Measurements from ENCODE around the gene FBXW10B. TPM values are rescaled to one million over a fixed set of nuclear protein-coding genes. Genes with fewer than 3 reads are reported as not detected.
"Not testable (repeated sequence)": the region's sequence is repeated elsewhere in the genome, so short reads cannot be mapped to it uniquely, and the experiment has no call there.

Gene FBXW10B
- polyA plus RNA-seq, 1 donor from 2014 or later, result 0.51 TPM

- Histone ChIP-seq H3K79me2 (replicated peaks; ENCODE audit: insufficient read depth, low read length) (no peaks in the 10 kb centered on the region), H3K36me3 (ENCODE audit: insufficient read depth, low read length) (no peaks in the 10 kb centered on the region), H3K9me3 (ENCODE audit: low read length) (no peaks in the 10 kb centered on the region), H3K9ac (ENCODE audit: low read length) (no peak overlapping the region), H4K20me1 (ENCODE audit: insufficient read depth) (no peaks in the 10 kb centered on the region), H3K27ac (ENCODE audit: low read length) (no peak overlapping the region), H3K27me3 (ENCODE audit: insufficient read depth, low read depth, low read length) (no peaks in the 10 kb centered on the region), H3K4me2 (ENCODE audit: low read length) (no peak overlapping the region), H3F3A (ENCODE audit: insufficient read depth, low read length, poor library complexity, severe bottlenecking) (no peaks in the 10 kb centered on the region), H3K9me2 (ENCODE audit: insufficient read depth, low read length) (no peaks in the 10 kb centered on the region), H3K4me3 (ENCODE audit: low read length) (no peak overlapping the region), H2AFZ (ENCODE audit: low read depth, low read length) (no peak overlapping the region)
- TF ChIP-seq TAF1 (IDR thresholded peaks at IDR 0.05; ENCODE audit: low read depth) (no peak), RAD21 (conservative IDR thresholded peaks at IDR 0.05) (no peak), EZH2 (IDR thresholded peaks at IDR 0.05; ENCODE audit: borderline replicate concordance, insufficient read depth, low read length, poor library complexity, severe bottlenecking) (no peak), EP300 (conservative IDR thresholded peaks at IDR 0.05; ENCODE audit: poor library complexity, severe bottlenecking) (no peak), SMC3 (conservative IDR thresholded peaks at IDR 0.05; ENCODE audit: poor library complexity) (no peak), POLR2AphosphoS5 (IDR thresholded peaks at IDR 0.05) (no peak), MXI1 (conservative IDR thresholded peaks at IDR 0.05; ENCODE audit: poor library complexity, severe bottlenecking) (no peak), CTCF (IDR thresholded peaks at IDR 0.05; ENCODE audit: poor library complexity, severe bottlenecking) (no peak)
Observed at GRCh38 chr17:15657868-15658267, 38.4 kb upstream of the FBXW10B start.

GRCh38 chr17:15654886-15655561 lies 35.5 kb upstream of the FBXW10B start:
- Histone ChIP-seq H3K27ac (ENCODE audit: low read length) (no peak overlapping the region), H3K9ac (ENCODE audit: low read length) (no peak overlapping the region), H3K4me3 (ENCODE audit: low read length) (no peak overlapping the region)

GRCh38 chr17:15654401-15654800 lies 34.9 kb upstream of the FBXW10B start:
- not testable (repeated sequence) for H3K9me2 ChIP-seq (ENCODE audit: insufficient read depth, low read length); H3K9me3 ChIP-seq (ENCODE audit: low read length); H3K4me2 ChIP-seq (ENCODE audit: low read length); H4K20me1 ChIP-seq (ENCODE audit: insufficient read depth); H3K79me2 ChIP-seq (replicated peaks; ENCODE audit: insufficient read depth, low read length); H3F3A ChIP-seq (ENCODE audit: insufficient read depth, low read length, poor library complexity, severe bottlenecking); H3K4me3 ChIP-seq (ENCODE audit: low read length); H3K27ac ChIP-seq (ENCODE audit: low read length); H3K27me3 ChIP-seq (ENCODE audit: insufficient read depth, low read depth, low read length); H3K36me3 ChIP-seq (ENCODE audit: insufficient read depth, low read length); H2AFZ ChIP-seq (ENCODE audit: low read depth, low read length); H3K9ac ChIP-seq (ENCODE audit: low read length)

More at GRCh38 chr17:15654886-15655561, 35.5 kb upstream of the FBXW10B start:
- Histone ChIP-seq H2AFZ (ENCODE audit: low read depth, low read length) (no peak overlapping the region), H3K36me3 (ENCODE audit: insufficient read depth, low read length) (no peaks in the 10 kb centered on the region), H3K27me3 (ENCODE audit: insufficient read depth, low read depth, low read length) (no peaks in the 10 kb centered on the region), H3K4me2 (ENCODE audit: low read length) (no peak overlapping the region), H3K9me3 (ENCODE audit: low read length) (no peaks in the 10 kb centered on the region), H3F3A (ENCODE audit: insufficient read depth, low read length, poor library complexity, severe bottlenecking) (no peaks in the 10 kb centered on the region), H3K9me2 (ENCODE audit: insufficient read depth, low read length) (no peaks in the 10 kb centered on the region), H3K79me2 (replicated peaks; ENCODE audit: insufficient read depth, low read length) (no peaks in the 10 kb centered on the region), H4K20me1 (ENCODE audit: insufficient read depth) (no peaks in the 10 kb centered on the region)
- no peak for TF ChIP-seq RAD21 (conservative IDR thresholded peaks at IDR 0.05)
- TF ChIP-seq CTCF (IDR thresholded peaks at IDR 0.05; ENCODE audit: poor library complexity, severe bottlenecking), result no peak
- no peak for TF ChIP-seq POLR2AphosphoS5 (IDR thresholded peaks at IDR 0.05)
- no peak for TF ChIP-seq TAF1 (IDR thresholded peaks at IDR 0.05; ENCODE audit: low read depth)
- no peak for TF ChIP-seq EZH2 (IDR thresholded peaks at IDR 0.05; ENCODE audit: borderline replicate concordance, insufficient read depth, low read length, poor library complexity, severe bottlenecking)
- TF ChIP-seq, protein P1, sequence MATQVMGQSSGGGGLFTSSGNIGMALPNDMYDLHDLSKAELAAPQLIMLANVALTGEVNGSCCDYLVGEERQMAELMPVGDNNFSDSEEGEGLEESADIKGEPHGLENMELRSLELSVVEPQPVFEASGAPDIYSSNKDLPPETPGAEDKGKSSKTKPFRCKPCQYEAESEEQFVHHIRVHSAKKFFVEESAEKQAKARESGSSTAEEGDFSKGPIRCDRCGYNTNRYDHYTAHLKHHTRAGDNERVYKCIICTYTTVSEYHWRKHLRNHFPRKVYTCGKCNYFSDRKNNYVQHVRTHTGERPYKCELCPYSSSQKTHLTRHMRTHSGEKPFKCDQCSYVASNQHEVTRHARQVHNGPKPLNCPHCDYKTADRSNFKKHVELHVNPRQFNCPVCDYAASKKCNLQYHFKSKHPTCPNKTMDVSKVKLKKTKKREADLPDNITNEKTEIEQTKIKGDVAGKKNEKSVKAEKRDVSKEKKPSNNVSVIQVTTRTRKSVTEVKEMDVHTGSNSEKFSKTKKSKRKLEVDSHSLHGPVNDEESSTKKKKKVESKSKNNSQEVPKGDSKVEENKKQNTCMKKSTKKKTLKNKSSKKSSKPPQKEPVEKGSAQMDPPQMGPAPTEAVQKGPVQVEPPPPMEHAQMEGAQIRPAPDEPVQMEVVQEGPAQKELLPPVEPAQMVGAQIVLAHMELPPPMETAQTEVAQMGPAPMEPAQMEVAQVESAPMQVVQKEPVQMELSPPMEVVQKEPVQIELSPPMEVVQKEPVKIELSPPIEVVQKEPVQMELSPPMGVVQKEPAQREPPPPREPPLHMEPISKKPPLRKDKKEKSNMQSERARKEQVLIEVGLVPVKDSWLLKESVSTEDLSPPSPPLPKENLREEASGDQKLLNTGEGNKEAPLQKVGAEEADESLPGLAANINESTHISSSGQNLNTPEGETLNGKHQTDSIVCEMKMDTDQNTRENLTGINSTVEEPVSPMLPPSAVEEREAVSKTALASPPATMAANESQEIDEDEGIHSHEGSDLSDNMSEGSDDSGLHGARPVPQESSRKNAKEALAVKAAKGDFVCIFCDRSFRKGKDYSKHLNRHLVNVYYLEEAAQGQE (IDR thresholded peaks at IDR 0.05; ENCODE audit: borderline replicate concordance), result no peak
- no peak for TF ChIP-seq MXI1 (conservative IDR thresholded peaks at IDR 0.05; ENCODE audit: poor library complexity, severe bottlenecking)
- TF ChIP-seq SMC3 (conservative IDR thresholded peaks at IDR 0.05; ENCODE audit: poor library complexity), result no peak
- no peak for TF ChIP-seq EP300 (conservative IDR thresholded peaks at IDR 0.05; ENCODE audit: poor library complexity, severe bottlenecking)
